Activated CD4-positive, alpha-beta memory T cell treated with anti-CD3 and anti-CD28 coated beads for 36 hours (primary cell): ENCODE data around the gene CHSY3. TPM values are rescaled to one million over a fixed set of nuclear protein-coding genes. Genes with fewer than 3 reads are reported as not detected.

Experiments
- CTCF ChIA-PET: fragments of 350-600 bp; sonication (Branson Sonifier 250); formaldehyde crosslinking; loops from one replicate; lab custom pipeline; 2021; ENCODE audit warnings: antibody characterized with exemption, inconsistent platforms; lab: Charles Lee
- POLR2A ChIA-PET: fragments of 350-600 bp; sonication (Branson Sonifier 250); formaldehyde crosslinking; loops from one replicate; lab custom pipeline; 2021; ENCODE audit warnings: antibody characterized with exemption; lab: Charles Lee
- DNase-seq: peaks from one replicate; pipeline ENCODE4 v3.0.0-alpha.2; 2020
- H3K27ac Mint-ChIP-seq: one replicate; pipeline ENCODE4 v1.8.0; 2021; ENCODE audit warnings: mixed read lengths
- H3K27me3 Mint-ChIP-seq: one replicate; pipeline ENCODE4 v1.8.0; 2021; ENCODE audit warnings: mixed read lengths
- H3K36me3 Mint-ChIP-seq: one replicate; pipeline ENCODE4 v1.8.0; 2021; ENCODE audit warnings: mixed read lengths
- H3K4me1 Mint-ChIP-seq: one replicate; pipeline ENCODE4 v1.8.0; 2021; ENCODE audit warnings: low read depth, mixed read lengths
- H3K4me3 Mint-ChIP-seq: one replicate; pipeline ENCODE4 v1.8.0; 2021; ENCODE audit warnings: mild to moderate bottlenecking, mixed read lengths
- H3K9me3 Mint-ChIP-seq: one replicate; pipeline ENCODE4 v1.8.0; 2021; ENCODE audit warnings: mixed read lengths
- intact Hi-C: fragments of 100-400 bp; cut with micrococcal nuclease; formaldehyde crosslinking; loops from one replicate; pipeline ENCODE4 v1.15.1; 2023
- total RNA-seq, 2 experiments: library from RNA; stranded (reverse); gene quantifications; one replicate each; pipeline ENCODE4 v1.2.3, GENCODE V29; 2021

CHSY3 gene
- total RNA-seq, 2 experiments from 2014 or later: not detected

DNA sequence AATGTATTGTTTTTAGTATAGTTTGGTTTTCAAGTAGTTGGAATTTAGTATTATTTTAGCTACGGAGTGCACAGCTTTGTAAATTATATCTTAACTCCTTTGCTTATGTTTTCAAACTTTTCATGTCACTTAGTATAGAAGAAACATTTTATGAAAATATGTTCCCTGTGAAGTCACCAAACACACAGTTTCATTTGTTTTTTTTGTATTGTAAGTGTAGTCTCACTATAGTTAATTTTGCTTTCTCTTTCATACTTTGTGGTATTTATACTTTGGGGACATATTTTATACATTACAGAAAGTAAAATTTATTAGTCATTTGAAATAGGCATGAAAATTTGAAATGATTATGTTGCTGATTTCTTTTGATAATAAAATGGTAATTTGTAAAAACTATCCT is 5.0 kb downstream of the CHSY3 start:
- DNase-seq: no peak
- intact Hi-C loops: no loop called here
- ChIA-PET POLR2A (no interaction called here), CTCF (no interaction called here)
- peaks cover 9% of the 10 kb centered on the region for H3K4me1 Mint-ChIP-seq
- no peak overlapping the region for H3K4me3 Mint-ChIP-seq
- H3K27me3 Mint-ChIP-seq: peaks cover 25% of the 10 kb centered on the region
- no peak overlapping the region for H3K27ac Mint-ChIP-seq
- H3K36me3 Mint-ChIP-seq: no peaks in the 10 kb centered on the region
- H3K9me3 Mint-ChIP-seq: no peaks in the 10 kb centered on the region

GRCh38 chr5:129912601-129913255 is 8.5 kb downstream of the CHSY3 start:
- POLR2A ChIA-PET: no interaction called here

DNA sequence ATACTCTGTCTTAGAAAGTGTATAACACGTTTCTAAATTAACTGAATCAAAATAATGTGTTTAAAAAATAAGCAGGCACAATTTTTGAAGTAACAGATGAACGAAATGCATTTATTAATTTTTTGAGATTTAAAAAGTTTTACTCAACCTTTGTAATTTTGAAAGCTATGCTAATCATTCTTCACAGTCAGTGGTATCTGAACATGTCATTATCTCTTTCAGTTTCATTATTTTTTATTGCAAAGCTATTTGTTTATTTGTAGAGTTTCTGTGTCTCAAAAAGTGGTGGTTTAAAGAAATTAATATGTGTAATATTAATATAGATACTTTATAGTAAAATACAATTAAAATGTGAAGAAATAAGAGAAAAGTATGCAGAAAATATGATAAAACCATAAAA is 11.2 kb downstream of the CHSY3 start:
- ChIA-PET CTCF (interaction anchor here (1.1 kb wide), 1 partner anchor 63 kb away, joined by 4 read pairs; no protein-coding TSS in a partner anchor), POLR2A (no interaction called here)
- Mint-ChIP-seq H3K27me3 (peaks cover 9% of the 10 kb centered on the region), H3K27ac (no peak overlapping the region), H3K9me3 (no peaks in the 10 kb centered on the region), H3K4me3 (no peak overlapping the region), H3K36me3 (no peaks in the 10 kb centered on the region), H3K4me1 (no peaks in the 10 kb centered on the region)
- DNase-seq: no peak
- intact Hi-C loops: no loop called here

More at GRCh38 chr5:129912601-129913255, 8.5 kb downstream of the CHSY3 start:
- CTCF ChIA-PET: no interaction called here
- H3K27ac Mint-ChIP-seq: no peak overlapping the region
- H3K4me1 Mint-ChIP-seq: no peaks in the 10 kb centered on the region
- H3K4me3 Mint-ChIP-seq: no peak overlapping the region
- H3K9me3 Mint-ChIP-seq: no peaks in the 10 kb centered on the region
- intact Hi-C loops: no loop called here
- no peaks in the 10 kb centered on the region for H3K36me3 Mint-ChIP-seq
- H3K27me3 Mint-ChIP-seq: peaks cover 14% of the 10 kb centered on the region
- DNase-seq: no peak

- Mint-ChIP-seq H3K27me3 (peaks cover 11% of the 10 kb centered on the region), H3K36me3 (no peaks in the 10 kb centered on the region), H3K4me3 (no peak overlapping the region), H3K4me1 (no peaks in the 10 kb centered on the region), H3K27ac (no peak overlapping the region), H3K9me3 (no peaks in the 10 kb centered on the region)
- CTCF ChIA-PET: no interaction called here
- DNase-seq: no peak
- intact Hi-C loops: no loop called here
- POLR2A ChIA-PET: no interaction called here
Observed at GRCh38 chr5:129917224-129917623, 13.0 kb downstream of the CHSY3 start.

DNA sequence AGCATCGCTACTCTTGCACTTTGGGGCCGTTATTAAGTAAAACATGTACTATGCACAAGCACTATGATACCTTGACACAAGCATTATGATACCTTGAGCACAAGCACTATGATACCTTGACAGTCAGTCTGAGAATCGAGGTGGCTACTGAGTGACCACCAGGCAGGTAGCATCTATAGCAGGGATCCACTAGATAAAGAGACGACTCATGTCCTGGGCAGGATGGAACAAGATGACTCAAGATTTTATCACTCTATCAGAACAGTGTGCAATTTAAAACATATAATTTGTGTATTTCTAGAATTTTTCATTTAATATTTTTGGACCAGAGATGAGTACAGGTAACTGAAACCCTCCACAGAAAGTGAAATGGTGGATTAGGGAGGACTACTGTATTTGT is 16.9 kb downstream of the CHSY3 start:
- H3K36me3 Mint-ChIP-seq: no peaks in the 10 kb centered on the region
- peaks cover 4% of the 10 kb centered on the region for H3K27me3 Mint-ChIP-seq
- ChIA-PET CTCF (no interaction called here), POLR2A (no interaction called here)
- intact Hi-C loops: no loop called here
- H3K27ac Mint-ChIP-seq: no peak overlapping the region
- H3K4me3 Mint-ChIP-seq: no peak overlapping the region
- H3K4me1 Mint-ChIP-seq: no peaks in the 10 kb centered on the region
- no peaks in the 10 kb centered on the region for H3K9me3 Mint-ChIP-seq
- DNase-seq: no peak

- H3K4me3 Mint-ChIP-seq: no peak overlapping the region
- ChIA-PET CTCF (no interaction called here), POLR2A (no interaction called here)
- no peak overlapping the region for H3K27ac Mint-ChIP-seq
- DNase-seq: no peak
- no peaks in the 10 kb centered on the region for H3K4me1 Mint-ChIP-seq
- no peaks in the 10 kb centered on the region for H3K9me3 Mint-ChIP-seq
- H3K27me3 Mint-ChIP-seq: peaks cover 1% of the 10 kb centered on the region
- H3K36me3 Mint-ChIP-seq: no peaks in the 10 kb centered on the region
- intact Hi-C loops: no loop called here
Observed at GRCh38 chr5:129930221-129930620, 26.0 kb downstream of the CHSY3 start.

GRCh38 chr5:129935626-129936025 is 31.4 kb downstream of the CHSY3 start:
- Mint-ChIP-seq H3K27ac (no peak overlapping the region), H3K4me3 (no peak overlapping the region), H3K27me3 (no peaks in the 10 kb centered on the region), H3K4me1 (no peaks in the 10 kb centered on the region), H3K9me3 (peaks cover 7% of the 10 kb centered on the region), H3K36me3 (no peaks in the 10 kb centered on the region)
- ChIA-PET CTCF (no interaction called here), POLR2A (no interaction called here)
- DNase-seq: no peak
- intact Hi-C loops: no loop called here

- Mint-ChIP-seq H3K4me3 (no peak overlapping the region), H3K27me3 (no peaks in the 10 kb centered on the region), H3K4me1 (no peaks in the 10 kb centered on the region), H3K27ac (no peak overlapping the region), H3K36me3 (no peaks in the 10 kb centered on the region), H3K9me3 (peaks cover 7% of the 10 kb centered on the region)
- DNase-seq: no peak
- intact Hi-C loops: no loop called here
- POLR2A ChIA-PET: no interaction called here
- CTCF ChIA-PET: no interaction called here
Observed at GRCh38 chr5:129938077-129938476, 33.8 kb downstream of the CHSY3 start.

GRCh38 chr5:129943936-129944335 is 39.7 kb downstream of the CHSY3 start:
- intact Hi-C loops: no loop called here
- Mint-ChIP-seq H3K27ac (no peak overlapping the region), H3K27me3 (no peaks in the 10 kb centered on the region), H3K9me3 (peaks cover under 1% of the 10 kb centered on the region), H3K36me3 (no peaks in the 10 kb centered on the region), H3K4me3 (no peak overlapping the region), H3K4me1 (no peaks in the 10 kb centered on the region)
- ChIA-PET CTCF (interaction anchor here (0.6 kb wide), 1 partner anchor 50 kb away, joined by 3 read pairs; no protein-coding TSS in a partner anchor), POLR2A (no interaction called here)
- DNase-seq: no peak

- POLR2A ChIA-PET: no interaction called here
- Mint-ChIP-seq H3K4me3 (no peak overlapping the region), H3K4me1 (no peaks in the 10 kb centered on the region), H3K27me3 (no peaks in the 10 kb centered on the region), H3K36me3 (no peaks in the 10 kb centered on the region), H3K27ac (no peak overlapping the region), H3K9me3 (no peaks in the 10 kb centered on the region)
- CTCF ChIA-PET: no interaction called here
- DNase-seq: no peak
- intact Hi-C loops: no loop called here
Observed at GRCh38 chr5:129945028-129945427, 40.8 kb downstream of the CHSY3 start.

- H3K9me3 Mint-ChIP-seq: no peaks in the 10 kb centered on the region
- DNase-seq: no peak
- H3K27ac Mint-ChIP-seq: no peak overlapping the region
- CTCF ChIA-PET: no interaction called here
- no peaks in the 10 kb centered on the region for H3K27me3 Mint-ChIP-seq
- POLR2A ChIA-PET: no interaction called here
- no peaks in the 10 kb centered on the region for H3K4me1 Mint-ChIP-seq
- no peak overlapping the region for H3K4me3 Mint-ChIP-seq
- H3K36me3 Mint-ChIP-seq: no peaks in the 10 kb centered on the region
- intact Hi-C loops: no loop called here
Observed at GRCh38 chr5:129945774-129946270, 41.6 kb downstream of the CHSY3 start.

DNA sequence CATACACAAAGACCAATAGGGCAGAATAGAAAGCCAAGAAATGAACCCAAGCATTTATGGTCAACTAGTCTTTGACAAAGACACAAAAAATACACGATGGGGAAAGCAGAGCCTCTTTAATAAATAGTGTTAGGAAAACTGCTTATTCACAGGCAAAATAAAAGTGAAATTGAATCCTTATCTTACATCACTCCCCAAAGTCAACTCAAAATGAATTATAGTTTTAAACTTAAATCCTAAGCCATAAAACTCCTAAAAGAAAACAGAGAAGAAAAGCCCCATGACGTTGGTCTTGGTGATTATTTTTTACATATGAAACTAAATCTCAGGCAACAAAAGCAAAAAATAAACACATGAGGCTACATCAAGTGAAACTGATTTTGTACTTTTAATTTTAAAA is 46.8 kb downstream of the CHSY3 start:
- ChIA-PET POLR2A (no interaction called here), CTCF (no interaction called here)
- Mint-ChIP-seq H3K36me3 (no peaks in the 10 kb centered on the region), H3K9me3 (peaks cover 8% of the 10 kb centered on the region), H3K4me3 (no peak overlapping the region), H3K27ac (no peak overlapping the region), H3K27me3 (no peaks in the 10 kb centered on the region), H3K4me1 (no peaks in the 10 kb centered on the region)
- DNase-seq: no peak
- intact Hi-C loops: no loop called here

DNA sequence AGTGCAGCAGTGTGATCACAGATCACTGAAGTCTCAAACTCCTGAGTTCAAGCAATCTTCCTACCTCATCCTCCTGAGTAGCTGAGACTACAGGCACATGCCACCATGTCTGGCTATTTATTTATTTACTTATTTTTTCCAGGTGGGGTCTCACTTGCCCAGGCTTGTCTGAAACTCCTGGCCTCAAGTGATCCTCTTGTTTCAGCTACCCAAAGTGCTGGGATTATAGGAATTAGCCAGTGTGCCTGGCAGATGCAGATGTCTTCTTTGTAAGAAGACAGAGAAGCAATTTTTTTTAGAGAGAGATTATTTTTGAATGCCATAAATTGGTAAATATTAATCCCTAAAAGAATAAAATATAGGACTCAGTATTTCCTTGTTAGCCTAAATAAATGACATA is 54.3 kb downstream of the CHSY3 start:
- intact Hi-C loops: no loop called here

More for the DNA sequence above, 54.3 kb downstream of the CHSY3 start:
- Mint-ChIP-seq H3K27me3 (peaks cover 2% of the 10 kb centered on the region), H3K27ac (no peak overlapping the region), H3K4me1 (no peaks in the 10 kb centered on the region), H3K9me3 (peaks cover 8% of the 10 kb centered on the region), H3K36me3 (no peaks in the 10 kb centered on the region), H3K4me3 (no peak overlapping the region)
- ChIA-PET CTCF (no interaction called here), POLR2A (no interaction called here)
- DNase-seq: no peak
